OCI-LY1 (cell line): ENCODE results near the gene SEMA5A.

Source experiments
- EZH2 ChIP-seq: fragments of 200-600 bp; sonication (generic), shearing (Covaris generic); IDR thresholded peaks from 2 replicates; pipeline ENCODE4 v1.8.0; 2017; ENCODE audit warnings: borderline replicate concordance, mixed run types, mild to moderate bottlenecking, antibody characterized with exemption, low read length, moderate library complexity, mixed read lengths
- TF ChIP-seq, protein P1 (sequence below): fragments of 200-600 bp; sonication (generic), shearing (Covaris generic); IDR thresholded peaks from 2 replicates; pipeline ENCODE4 v1.5.1; 2017; ENCODE audit warnings: mild to moderate bottlenecking, antibody characterized with exemption, low read length, moderate library complexity, mixed read lengths

DNA sequence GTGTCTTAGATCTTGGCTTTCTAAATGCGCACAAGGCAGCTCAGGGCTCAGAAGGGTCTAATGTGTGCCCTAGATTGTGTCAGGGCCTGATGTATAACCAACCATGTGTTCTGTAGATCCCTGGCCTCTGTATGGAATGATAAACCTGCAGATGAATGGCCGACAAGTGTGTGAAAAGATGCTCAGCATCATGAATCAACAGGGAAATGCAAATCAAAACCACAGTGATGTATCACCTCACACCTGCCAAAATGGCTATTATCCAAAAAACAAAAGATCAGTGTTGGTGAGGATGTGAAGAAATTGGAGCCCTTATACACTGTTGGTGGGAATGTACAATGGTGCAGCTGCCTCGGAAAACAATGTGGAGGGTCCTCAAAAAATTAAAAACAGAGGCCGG is 489.8 kb downstream of the SEMA5A start:
- TF ChIP-seq, protein P1, sequence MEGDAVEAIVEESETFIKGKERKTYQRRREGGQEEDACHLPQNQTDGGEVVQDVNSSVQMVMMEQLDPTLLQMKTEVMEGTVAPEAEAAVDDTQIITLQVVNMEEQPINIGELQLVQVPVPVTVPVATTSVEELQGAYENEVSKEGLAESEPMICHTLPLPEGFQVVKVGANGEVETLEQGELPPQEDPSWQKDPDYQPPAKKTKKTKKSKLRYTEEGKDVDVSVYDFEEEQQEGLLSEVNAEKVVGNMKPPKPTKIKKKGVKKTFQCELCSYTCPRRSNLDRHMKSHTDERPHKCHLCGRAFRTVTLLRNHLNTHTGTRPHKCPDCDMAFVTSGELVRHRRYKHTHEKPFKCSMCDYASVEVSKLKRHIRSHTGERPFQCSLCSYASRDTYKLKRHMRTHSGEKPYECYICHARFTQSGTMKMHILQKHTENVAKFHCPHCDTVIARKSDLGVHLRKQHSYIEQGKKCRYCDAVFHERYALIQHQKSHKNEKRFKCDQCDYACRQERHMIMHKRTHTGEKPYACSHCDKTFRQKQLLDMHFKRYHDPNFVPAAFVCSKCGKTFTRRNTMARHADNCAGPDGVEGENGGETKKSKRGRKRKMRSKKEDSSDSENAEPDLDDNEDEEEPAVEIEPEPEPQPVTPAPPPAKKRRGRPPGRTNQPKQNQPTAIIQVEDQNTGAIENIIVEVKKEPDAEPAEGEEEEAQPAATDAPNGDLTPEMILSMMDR, result no peak
- TF ChIP-seq EZH2, result no peak
